ENCODE measurements around the gene PTPRE. TPM values are rescaled to one million over a fixed set of nuclear protein-coding genes. Genes with fewer than 3 reads are reported as not detected.

Gene PTPRE
- total RNA-seq, 6 experiments from 2014 or later: 2.3 to 9.2 (median 2.7) TPM

DNA sequence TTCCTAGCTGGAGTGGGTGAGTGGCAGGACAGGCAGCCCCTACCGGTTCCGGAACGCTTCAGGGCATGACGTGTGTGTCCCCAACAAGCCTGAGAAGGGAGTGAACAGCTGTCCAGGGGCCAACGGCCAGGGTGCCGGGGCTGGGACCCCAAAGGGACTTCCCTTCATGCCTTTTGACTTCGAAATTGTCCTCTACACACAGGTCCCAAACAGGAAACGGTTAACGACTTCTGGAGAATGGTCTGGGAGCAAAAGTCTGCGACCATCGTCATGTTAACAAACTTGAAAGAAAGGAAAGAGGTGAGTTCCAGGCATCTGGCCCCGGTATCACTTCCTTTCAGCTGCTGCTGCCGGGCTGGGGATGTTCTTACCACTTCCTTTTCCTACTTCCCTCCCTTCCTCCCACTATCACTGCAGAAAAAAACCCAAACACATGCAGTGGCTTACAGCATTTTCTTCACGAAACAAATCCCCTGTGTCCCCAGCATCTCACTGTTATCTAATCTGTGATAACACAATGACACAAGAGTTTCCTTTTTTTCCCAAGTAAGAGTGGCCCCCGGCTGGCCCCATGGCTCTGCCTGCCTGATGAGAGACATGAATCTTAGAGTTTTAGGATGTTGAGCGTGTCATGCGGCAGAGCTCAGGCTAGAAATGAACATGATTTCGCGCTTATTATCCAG lies 156.1 kb downstream of the PTPRE start:
- intact Hi-C loops (cut with DNase I): no loop called here
- WGBS (ENCODE audit: insufficient coverage, low coverage, low lambda C conversion rate, missing lambda C conversion rate): 15% methylated on average over 17 of the region's 19 CpGs
- DNase-seq: peak in 1 of 3 donors; percentile 55
- Histone ChIP-seq H3K9me3 (no peaks in the 10 kb centered on the region), H3K4me3 (no peak overlapping the region), H3K27me3 (no peaks in the 10 kb centered on the region), H3K27ac (peak overlapping the region; percentile 34 to 82 (median 62)), H3K36me3 (peaks cover 0 to 1% (median 0%) of the 10 kb centered on the region in 4 donors), H3K4me1 (no peaks in the 10 kb centered on the region)
- ATAC-seq: peak; percentile 50 to 63 (median 58)
- TF ChIP-seq, protein P1, sequence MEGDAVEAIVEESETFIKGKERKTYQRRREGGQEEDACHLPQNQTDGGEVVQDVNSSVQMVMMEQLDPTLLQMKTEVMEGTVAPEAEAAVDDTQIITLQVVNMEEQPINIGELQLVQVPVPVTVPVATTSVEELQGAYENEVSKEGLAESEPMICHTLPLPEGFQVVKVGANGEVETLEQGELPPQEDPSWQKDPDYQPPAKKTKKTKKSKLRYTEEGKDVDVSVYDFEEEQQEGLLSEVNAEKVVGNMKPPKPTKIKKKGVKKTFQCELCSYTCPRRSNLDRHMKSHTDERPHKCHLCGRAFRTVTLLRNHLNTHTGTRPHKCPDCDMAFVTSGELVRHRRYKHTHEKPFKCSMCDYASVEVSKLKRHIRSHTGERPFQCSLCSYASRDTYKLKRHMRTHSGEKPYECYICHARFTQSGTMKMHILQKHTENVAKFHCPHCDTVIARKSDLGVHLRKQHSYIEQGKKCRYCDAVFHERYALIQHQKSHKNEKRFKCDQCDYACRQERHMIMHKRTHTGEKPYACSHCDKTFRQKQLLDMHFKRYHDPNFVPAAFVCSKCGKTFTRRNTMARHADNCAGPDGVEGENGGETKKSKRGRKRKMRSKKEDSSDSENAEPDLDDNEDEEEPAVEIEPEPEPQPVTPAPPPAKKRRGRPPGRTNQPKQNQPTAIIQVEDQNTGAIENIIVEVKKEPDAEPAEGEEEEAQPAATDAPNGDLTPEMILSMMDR (IDR thresholded peaks at IDR 0.05): no peak
- no peak for TF ChIP-seq POLR2A (IDR thresholded peaks at IDR 0.05)

DNA sequence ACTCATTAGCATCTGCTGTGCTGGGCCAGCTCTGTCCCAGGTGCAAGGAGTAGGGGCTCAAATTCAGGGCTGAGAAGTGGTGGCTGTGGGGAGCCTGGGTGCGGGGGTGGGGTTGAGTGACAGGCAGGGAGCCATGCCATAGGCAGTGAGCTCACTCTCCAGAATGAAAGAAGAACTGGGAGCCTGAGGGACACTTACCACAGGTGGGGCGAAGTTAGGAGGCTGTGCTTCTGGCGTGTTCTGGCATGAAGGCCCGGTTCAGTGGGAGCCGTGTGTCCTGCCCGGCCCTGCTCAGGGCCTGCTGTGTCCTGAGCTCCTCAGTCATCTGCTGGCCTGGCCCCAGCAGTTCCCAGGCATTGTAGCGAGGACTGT lies 156.8 kb downstream of the PTPRE start:
- WGBS (ENCODE audit: insufficient coverage, low coverage, low lambda C conversion rate, missing lambda C conversion rate): 57% methylated on average over 1 of the region's 7 CpGs
- Histone ChIP-seq H3K4me3 (no peak overlapping the region), H3K36me3 (peaks cover 0 to 2% (median 0%) of the 10 kb centered on the region in 4 donors), H3K27me3 (no peaks in the 10 kb centered on the region), H3K27ac (peak overlapping the region; percentile 34 to 82 (median 62)), H3K4me1 (no peaks in the 10 kb centered on the region), H3K9me3 (no peaks in the 10 kb centered on the region)
- TF ChIP-seq, protein P1 (IDR thresholded peaks at IDR 0.05): no peak
- no peak for TF ChIP-seq POLR2A (IDR thresholded peaks at IDR 0.05)
- intact Hi-C loops (cut with DNase I): no loop called here
- ATAC-seq (peak in 2 of 4 donors; percentile 2 to 3), DNase-seq (peak in 1 of 3 donors; percentile 46)

GRCh38 chr10:128064108-128064969 lies 157.4 kb downstream of the PTPRE start:
- intact Hi-C loops (cut with DNase I): no loop called here

GRCh38 chr10:128064970-128065580 lies 158.2 kb downstream of the PTPRE start:
- Histone ChIP-seq H3K27me3 (no peaks in the 10 kb centered on the region), H3K36me3 (peaks cover 0 to 2% (median 0%) of the 10 kb centered on the region in 4 donors), H3K9me3 (no peaks in the 10 kb centered on the region), H3K4me3 (no peak overlapping the region), H3K27ac (peak overlapping the region in 1 of 3 donors; percentile 62), H3K4me1 (no peaks in the 10 kb centered on the region)
- intact Hi-C loops (cut with DNase I): no loop called here
- WGBS (ENCODE audit: insufficient coverage, low coverage, low lambda C conversion rate, missing lambda C conversion rate): 63% methylated on average over 6 of the region's 17 CpGs
- DNase-seq (no peak), ATAC-seq (peak in 1 of 4 donors; percentile 17)
- TF ChIP-seq, protein P1 (IDR thresholded peaks at IDR 0.05): no peak
- TF ChIP-seq POLR2A (IDR thresholded peaks at IDR 0.05): peak; percentile 21

More at GRCh38 chr10:128064108-128064969, 157.4 kb downstream of the PTPRE start:
- Histone ChIP-seq H3K4me1 (no peaks in the 10 kb centered on the region), H3K27ac (peak overlapping the region; percentile 34 to 82 (median 62)), H3K4me3 (no peak overlapping the region), H3K36me3 (peaks cover 0 to 2% (median 0%) of the 10 kb centered on the region in 4 donors), H3K9me3 (no peaks in the 10 kb centered on the region), H3K27me3 (no peaks in the 10 kb centered on the region)
- peak; percentile 23 to 47 (median 40) for ATAC-seq
- peak in 2 of 3 donors; percentile 42 to 60 for DNase-seq
- 26% methylated on average over 5 of the region's 11 CpGs for WGBS (ENCODE audit: insufficient coverage, low coverage, low lambda C conversion rate, missing lambda C conversion rate)
- TF ChIP-seq POLR2A (IDR thresholded peaks at IDR 0.05): no peak
- TF ChIP-seq, protein P1 (IDR thresholded peaks at IDR 0.05): no peak

All from right lobe of liver (tissue), 6 donors.